ENCODE measurements around the gene ORC5. TPM values are rescaled to one million over a fixed set of nuclear protein-coding genes. Genes with fewer than 3 reads are reported as not detected.

Gene ORC5
- total and polyA plus RNA-seq, 2 of the 13 experiments (the other 11 are each of a cell fraction or from before 2014, with no cell fraction given) = 4.8 to 18.8 TPM

GRCh38 chr7:104196161-104196560 lies 11.7 kb downstream of the ORC5 start (continued):
- TF ChIP-seq HMGXB4 (CRISPR knock-in tag; IDR thresholded peaks at IDR 0.05; ENCODE audit: borderline replicate concordance in 1 of 2, low read depth in 1 of 2) = no peak

- H3K4me1 ChIP-seq (ENCODE audit: insufficient read depth, low read length) = no peaks in the 10 kb centered on the region
- no peak overlapping the region for H3K4me3 ChIP-seq (replicated peaks in 1 of 3; ENCODE audit: insufficient read depth in 1 of 3, low read depth in 2 of 3, low read length in 3 of 3)
- ChIA-PET CTCF (ENCODE audit: low intra/inter-chr PET ratio, low total read pairs) (no interaction called here), POLR2A (no interaction called here)
- no TSS peak for BruUV-seq (replicated peaks)
- no peaks in the 10 kb centered on the region for H3K79me2 ChIP-seq (ENCODE audit: insufficient read depth, low read length)
- ATAC-seq = no peak
- intact Hi-C loops (cut with micrococcal nuclease; ENCODE audit: unreplicated experiment) = no loop called here
- H3K36me3 ChIP-seq (replicated peaks in 1 of 2; ENCODE audit: control insufficient read depth in 1 of 2, insufficient read depth in 2 of 2, low read length in 2 of 2) = peaks cover 6 to 42% of the 10 kb centered on the region in 2 experiments
- in situ Hi-C loops (cut with HindIII; ENCODE audit: extremely low pct_ligation_motif_present, low pct_unique_long_range_greater_than_20kb) = no loop called here
- H3K9ac ChIP-seq (ENCODE audit: insufficient read depth, low read depth, low read length) = no peak overlapping the region
- no peak overlapping the region for H3K27ac ChIP-seq (ENCODE audit: extremely low read length, insufficient read depth, low read length)
- no peaks in the 10 kb centered on the region for H3K9me3 ChIP-seq (ENCODE audit: low read length)
- no peak overlapping the region for H3K4me2 ChIP-seq (ENCODE audit: low read depth, low read length)
- no peak for FAIRE-seq
- 95% methylated on average over 1 of the region's 1 CpG for WGBS (ENCODE audit: low lambda C conversion rate)
- DNase-seq (ENCODE audit: low spot score) = no peak
- no peak overlapping the region for H2AFZ ChIP-seq (ENCODE audit: low read length)
- H3K27me3 ChIP-seq (ENCODE audit: control insufficient read depth in 1 of 2, insufficient read depth in 2 of 2, low read length in 2 of 2) = no peaks in the 10 kb centered on the region
- H4K20me1 ChIP-seq (ENCODE audit: insufficient read depth, low read length) = no peaks in the 10 kb centered on the region
- TF ChIP-seq ZNF329 (CRISPR knock-in tag; IDR thresholded peaks at IDR 0.05; ENCODE audit: low read depth) (no peak), ZGPAT (CRISPR knock-in tag; IDR thresholded peaks at IDR 0.05) (no peak), DNMT3B (CRISPR knock-in tag; conservative IDR thresholded peaks at IDR 0.05) (no peak), NFE2L1 (CRISPR knock-in tag; IDR thresholded peaks at IDR 0.05; ENCODE audit: borderline replicate concordance) (no peak), ZNF709 (CRISPR knock-in tag; IDR thresholded peaks at IDR 0.05) (no peak), CEBPG (CRISPR knock-in tag; IDR thresholded peaks at IDR 0.05) (no peak), ZNF280B (CRISPR knock-in tag; IDR thresholded peaks at IDR 0.05; ENCODE audit: borderline replicate concordance) (no peak), MAFK (conservative IDR thresholded peaks at IDR 0.05 in 1 of 2, IDR thresholded peaks at IDR 0.05 in 1 of 2; ENCODE audit: low read length in 2 of 2) (no peak), HIC2 (CRISPR knock-in tag; IDR thresholded peaks at IDR 0.05; ENCODE audit: low read depth) (no peak), MEIS2 (CRISPR knock-in tag; IDR thresholded peaks at IDR 0.05) (no peak), ZKSCAN1 (IDR thresholded peaks at IDR 0.05; ENCODE audit: low read length) (no peak), NCOA5 (CRISPR knock-in tag; IDR thresholded peaks at IDR 0.05) (no peak), ESRRA (CRISPR knock-in tag; IDR thresholded peaks at IDR 0.05; ENCODE audit: low read depth) (no peak), ARID3A (IDR thresholded peaks at IDR 0.05; ENCODE audit: low read depth, low read length) (no peak), PAWR (CRISPR knock-in tag; IDR thresholded peaks at IDR 0.05; ENCODE audit: borderline replicate concordance) (no peak)
Observed at GRCh38 chr7:104192434-104192833, 15.4 kb downstream of the ORC5 start.

All from HepG2 (cell line).